OCI-LY3 (cell line): ENCODE measurements around the gene BEST3.

Source experiments
- EZH2phosphoT487 ChIP-seq: fragments of 200-600 bp; shearing (Covaris generic); IDR thresholded peaks from 2 replicates; pipeline ENCODE4 v1.6.1; 2018; ENCODE audit warnings: antibody characterized with exemption, mixed run types, low read depth
- TF ChIP-seq, protein P1 (sequence below): fragments of 200-600, 300-600 bp; sonication (generic); IDR thresholded peaks from 2 replicates; pipeline ENCODE4 v1.5.1; 2014; ENCODE audit warnings: antibody characterized with exemption, low read length, low read depth

DNA sequence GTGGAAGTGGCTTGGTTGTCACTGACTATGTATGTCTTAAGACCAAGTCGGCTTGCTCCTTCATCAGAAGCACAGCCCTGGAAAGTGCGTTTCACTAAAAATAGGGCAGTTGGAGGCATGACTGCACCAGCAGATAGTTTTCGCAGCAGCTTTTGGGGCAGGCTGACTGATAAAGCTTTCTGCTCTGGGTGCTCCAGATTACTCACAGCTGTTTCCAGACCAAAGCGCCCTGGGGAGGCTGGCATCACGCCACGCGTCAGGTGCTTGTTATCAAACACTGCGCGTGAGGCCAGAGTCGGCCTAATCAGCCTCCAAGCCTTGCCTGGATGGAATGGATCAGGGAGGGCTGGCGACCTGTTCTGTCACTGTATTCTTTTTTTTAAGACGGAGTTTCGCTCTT lies 75.1 kb downstream of the BEST3 start:
- TF ChIP-seq, protein P1, sequence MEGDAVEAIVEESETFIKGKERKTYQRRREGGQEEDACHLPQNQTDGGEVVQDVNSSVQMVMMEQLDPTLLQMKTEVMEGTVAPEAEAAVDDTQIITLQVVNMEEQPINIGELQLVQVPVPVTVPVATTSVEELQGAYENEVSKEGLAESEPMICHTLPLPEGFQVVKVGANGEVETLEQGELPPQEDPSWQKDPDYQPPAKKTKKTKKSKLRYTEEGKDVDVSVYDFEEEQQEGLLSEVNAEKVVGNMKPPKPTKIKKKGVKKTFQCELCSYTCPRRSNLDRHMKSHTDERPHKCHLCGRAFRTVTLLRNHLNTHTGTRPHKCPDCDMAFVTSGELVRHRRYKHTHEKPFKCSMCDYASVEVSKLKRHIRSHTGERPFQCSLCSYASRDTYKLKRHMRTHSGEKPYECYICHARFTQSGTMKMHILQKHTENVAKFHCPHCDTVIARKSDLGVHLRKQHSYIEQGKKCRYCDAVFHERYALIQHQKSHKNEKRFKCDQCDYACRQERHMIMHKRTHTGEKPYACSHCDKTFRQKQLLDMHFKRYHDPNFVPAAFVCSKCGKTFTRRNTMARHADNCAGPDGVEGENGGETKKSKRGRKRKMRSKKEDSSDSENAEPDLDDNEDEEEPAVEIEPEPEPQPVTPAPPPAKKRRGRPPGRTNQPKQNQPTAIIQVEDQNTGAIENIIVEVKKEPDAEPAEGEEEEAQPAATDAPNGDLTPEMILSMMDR, result no peak
- TF ChIP-seq EZH2phosphoT487, result no peak
